H9 (cell line): ENCODE measurements around the gene USPL1. TPM values are rescaled to one million over a fixed set of nuclear protein-coding genes. Genes with fewer than 3 reads are reported as not detected.

Experiments
- DNase-seq: peaks from one replicate; pipeline ENCODE4 v3.0.0-alpha.2; 2017
- H2AFZ ChIP-seq: one replicate; pipeline ENCODE4 v1.6.1; 2013; ENCODE audit warnings: mild to moderate bottlenecking, low read length, control low read depth, moderate library complexity
- H2AK5ac ChIP-seq: 2 replicates; pipeline ENCODE4 v1.6.1; 2013; ENCODE audit warnings: low read length, control low read depth, mixed read lengths; ENCODE audit not compliant: insufficient read length
- H2BK120ac ChIP-seq: one replicate; pipeline ENCODE4 v1.6.1; 2013; ENCODE audit warnings: low read depth, mild to moderate bottlenecking, low read length, control low read depth, inconsistent platforms; ENCODE audit not compliant: poor library complexity, severe bottlenecking
- H2BK12ac ChIP-seq: 2 replicates; pipeline ENCODE4 v1.6.1; 2013; ENCODE audit warnings: low read length, control low read depth, mixed read lengths, low read depth; ENCODE audit not compliant: insufficient read length
- H2BK15ac ChIP-seq: 2 replicates; pipeline ENCODE4 v1.6.1; 2013; ENCODE audit warnings: low read depth, low read length, control low read depth
- H2BK20ac ChIP-seq: one replicate; pipeline ENCODE4 v1.6.1; 2013; ENCODE audit warnings: low read depth, mild to moderate bottlenecking, low read length, control low read depth, inconsistent platforms; ENCODE audit not compliant: poor library complexity, severe bottlenecking
- H2BK5ac ChIP-seq: 2 replicates; pipeline ENCODE4 v1.6.1; 2013; ENCODE audit warnings: low read length, control low read depth, mixed read lengths; ENCODE audit not compliant: insufficient read length
- H3K14ac ChIP-seq: 2 replicates; pipeline ENCODE4 v1.6.1; 2013; ENCODE audit warnings: low read length, control low read depth; ENCODE audit not compliant: insufficient read depth
- H3K18ac ChIP-seq: 2 replicates; pipeline ENCODE4 v1.6.1; 2013; ENCODE audit warnings: low read depth, mild to moderate bottlenecking, mixed read lengths, low read length, control low read depth; ENCODE audit not compliant: insufficient read length
- H3K23ac ChIP-seq: 2 replicates; pipeline ENCODE4 v1.6.1; 2013; ENCODE audit warnings: low read length, control low read depth, mixed read lengths, low read depth; ENCODE audit not compliant: insufficient read length
- H3K23me2 ChIP-seq: 2 replicates; pipeline ENCODE4 v1.6.1; 2013; ENCODE audit warnings: low read depth, mild to moderate bottlenecking, mixed read lengths, low read length, control low read depth; ENCODE audit not compliant: insufficient read length, poor library complexity, severe bottlenecking
- H3K27ac ChIP-seq: 2 replicates; pipeline ENCODE4 v1.5.1; 2013; ENCODE audit warnings: low read length, control low read depth, mixed read lengths, low read depth; ENCODE audit not compliant: insufficient read length
- H3K27me3 ChIP-seq: 2 replicates; pipeline ENCODE4 v1.6.1; 2013; ENCODE audit warnings: low read length, control low read depth, inconsistent platforms; ENCODE audit not compliant: insufficient read depth
- H3K4ac ChIP-seq: 2 replicates; pipeline ENCODE4 v1.6.1; 2013; ENCODE audit warnings: low read depth, mild to moderate bottlenecking, control low read depth, inconsistent platforms, low read length, moderate library complexity
- H3K4me1 ChIP-seq: 2 replicates; pipeline ENCODE4 v1.6.1; 2013; ENCODE audit warnings: low read length, control low read depth, inconsistent platforms; ENCODE audit not compliant: insufficient read depth
- H3K4me2 ChIP-seq: 2 replicates; pipeline ENCODE4 v1.6.1; 2013; ENCODE audit warnings: low read length, control low read depth, mixed read lengths; ENCODE audit not compliant: insufficient read length, insufficient read depth
- H3K56ac ChIP-seq: 2 replicates; pipeline ENCODE4 v1.6.1; 2013; ENCODE audit warnings: low read depth, mild to moderate bottlenecking, mixed read lengths, low read length, control low read depth; ENCODE audit not compliant: insufficient read length
- H3K79me1 ChIP-seq: 2 replicates; pipeline ENCODE4 v1.6.1; 2013; ENCODE audit warnings: low read depth, mild to moderate bottlenecking, moderate library complexity, low read length, control low read depth, inconsistent platforms; ENCODE audit not compliant: insufficient read depth, poor library complexity, severe bottlenecking
- H3K79me2 ChIP-seq: 2 replicates; pipeline ENCODE4 v1.6.1; 2013; ENCODE audit warnings: low read length, control low read depth, inconsistent platforms; ENCODE audit not compliant: insufficient read depth
- H3K9ac ChIP-seq: 2 replicates; pipeline ENCODE4 v1.6.1; 2013; ENCODE audit warnings: low read length, control low read depth, mixed read lengths; ENCODE audit not compliant: insufficient read length; ENCODE audit errors: extremely low read depth
- H3K9me3 ChIP-seq: one replicate; pipeline ENCODE4 v1.6.1; 2013; ENCODE audit warnings: low read depth, low read length, inconsistent platforms; ENCODE audit not compliant: control insufficient read depth
- H3T11ph ChIP-seq: one replicate; pipeline ENCODE4 v1.6.1; 2013; ENCODE audit warnings: mild to moderate bottlenecking, low read length, control low read depth, inconsistent platforms
- H4K20me1 ChIP-seq: one replicate; pipeline ENCODE4 v1.6.1; 2013; ENCODE audit not compliant: control insufficient read depth, insufficient read length, insufficient read depth
- H4K5ac ChIP-seq: 2 replicates; pipeline ENCODE4 v1.6.1; 2013; ENCODE audit warnings: low read depth, mild to moderate bottlenecking, mixed read lengths, low read length, control low read depth; ENCODE audit not compliant: insufficient read length
- H4K8ac ChIP-seq: replicated peaks from 2 replicates; pipeline ENCODE4 v1.6.1; 2013; ENCODE audit warnings: low read length, control low read depth, mixed read lengths, low read depth; ENCODE audit not compliant: insufficient read length
- H4K91ac ChIP-seq: 2 replicates; pipeline ENCODE4 v1.6.1; 2013; ENCODE audit warnings: low read depth, mild to moderate bottlenecking, moderate library complexity, mixed read lengths, low read length, control low read depth; ENCODE audit not compliant: insufficient read length
- H3K27ac Mint-ChIP-seq, 3 experiments: 2 replicates in 2 of 3; 3 replicates in 1 of 3; pipeline ENCODE4 v1.8.0; 2020 to 2021; ENCODE audit warnings: mixed read lengths in 3 of 3, mild to moderate bottlenecking in 1 of 3, moderate library complexity in 1 of 3
- H3K27me3 Mint-ChIP-seq: 2 replicates; pipeline ENCODE4 v1.8.0; 2021; ENCODE audit warnings: low read depth, mild to moderate bottlenecking, moderate library complexity, mixed read lengths
- H3K36me3 Mint-ChIP-seq, 3 experiments: 2 replicates in 2 of 3; 3 replicates in 1 of 3; pipeline ENCODE4 v1.8.0; 2020 to 2021; ENCODE audit warnings: low read depth in 3 of 3, mixed read lengths in 3 of 3; ENCODE audit not compliant: insufficient read depth in 1 of 3
- H3K4me1 Mint-ChIP-seq, 2 experiments: 2 replicates each; pipeline ENCODE4 v1.8.0; 2020; ENCODE audit warnings: mixed read lengths in 2 of 2
- H3K4me3 Mint-ChIP-seq, 2 experiments: 2 replicates in 1 of 2; 3 replicates in 1 of 2; pipeline ENCODE4 v1.8.0; 2020 to 2021; ENCODE audit warnings: mild to moderate bottlenecking in 2 of 2, mixed read lengths in 2 of 2, moderate library complexity in 1 of 2
- H3K9me3 Mint-ChIP-seq, 2 experiments: 2 replicates in 1 of 2; 3 replicates in 1 of 2; pipeline ENCODE4 v1.8.0; 2020; ENCODE audit warnings: mild to moderate bottlenecking in 2 of 2, mixed read lengths in 2 of 2, moderate library complexity in 1 of 2
- CTCF ChIP-seq: fragments of 200-600 bp; sonication (generic); conservative IDR thresholded peaks from 3 replicates; pipeline ENCODE4 v1.8.0; 2021; ENCODE audit warnings: antibody characterized with exemption, mild to moderate bottlenecking
- WGBS: extraction: QIAGEN DNeasy Blood & Tissue Kit; methylation state at CpG from one replicate; pipeline ENCODE4 v1.1.7; 2013; ENCODE audit warnings: missing lambda C conversion rate, low lambda C conversion rate, mixed read lengths; ENCODE audit not compliant: insufficient read length; ENCODE audit errors: extremely low coverage; 5-methylcytosine and 5-hydroxymethylcytosine counted together
- total RNA-seq: library from RNA; stranded (reverse); gene quantifications from 2 replicates; pipeline ENCODE4 v1.2.1, GENCODE V29; 2021

The USPL1 gene
- total RNA-seq, 1 experiment from 2014 or later: 17.6 TPM

- H3K79me1 ChIP-seq: no peaks in the 10 kb centered on the region
- H4K8ac ChIP-seq: no peak overlapping the region
- no peak overlapping the region for H2AFZ ChIP-seq
- no peak overlapping the region for H2BK12ac ChIP-seq
- no peak overlapping the region for H3K27ac ChIP-seq
- no peak overlapping the region for H2BK5ac ChIP-seq
- H3K18ac ChIP-seq: no peak overlapping the region
- no peaks in the 10 kb centered on the region; a peak in 1 of 5 replicates for H3K9me3 Mint-ChIP-seq
- no peaks in the 10 kb centered on the region for H3K27me3 ChIP-seq
- H4K20me1 ChIP-seq: no peaks in the 10 kb centered on the region
- DNase-seq: no peak
- H3K79me2 ChIP-seq: no peaks in the 10 kb centered on the region
- H4K5ac ChIP-seq: no peak overlapping the region
- no peak overlapping the region for H2BK20ac ChIP-seq
- H3K4me3 Mint-ChIP-seq: no peak overlapping the region
- no peak for TF ChIP-seq CTCF
- H3K14ac ChIP-seq: no peak overlapping the region
- H3K9me3 ChIP-seq: no peaks in the 10 kb centered on the region
- H2BK120ac ChIP-seq: no peak overlapping the region
- no peak overlapping the region for H3K27ac Mint-ChIP-seq
- no peaks in the 10 kb centered on the region for H3K36me3 Mint-ChIP-seq
- peaks cover 14 to 20% of the 10 kb centered on the region in 2 experiments for H3K4me1 Mint-ChIP-seq
- H2AK5ac ChIP-seq: no peak overlapping the region
- no peak overlapping the region for H4K91ac ChIP-seq
- no peak overlapping the region for H3K56ac ChIP-seq
- H2BK15ac ChIP-seq: no peak overlapping the region
- no peak overlapping the region for H3K9ac ChIP-seq
- H3K4me2 ChIP-seq: no peak overlapping the region
- no peaks in the 10 kb centered on the region for H3K23me2 ChIP-seq
- peaks cover 3% of the 10 kb centered on the region for H3K27me3 Mint-ChIP-seq
- H3K4ac ChIP-seq: no peak overlapping the region
- no peak overlapping the region for H3K23ac ChIP-seq
- H3K4me1 ChIP-seq: 0 out of 2 replicates have a peak, but pooled peaks cover 7% of the 10 kb centered on the region
- H3T11ph ChIP-seq: no peak overlapping the region
- no CpG with 5 or more reads among the region's 5 CpGs for WGBS
Observed at GRCh38 chr13:30700364-30700763, 82.6 kb downstream of the USPL1 start.
